ENCODE data around the gene NAT16. TPM values are rescaled to one million over a fixed set of nuclear protein-coding genes. Genes with fewer than 3 reads are reported as not detected.

Gene NAT16
- total and polyA plus RNA-seq, 2 of the 13 experiments (the other 11 are each of a cell fraction or from before 2014, with no cell fraction given): 0.04 TPM; not detected in 1

- no peak for TF ChIP-seq TFDP2 (CRISPR knock-in tag; IDR thresholded peaks at IDR 0.05)
- TF ChIP-seq GTF2F1 (IDR thresholded peaks at IDR 0.05; ENCODE audit: low read length): no peak
- TF ChIP-seq ZNF264 (CRISPR knock-in tag; IDR thresholded peaks at IDR 0.05): peak; percentile 74; the same call in 1 of the 2 replicates
- no peak for TF ChIP-seq TFDP1 (CRISPR knock-in tag; IDR thresholded peaks at IDR 0.05; ENCODE audit: borderline replicate concordance)
- no peak for TF ChIP-seq SRSF1 (optimal IDR thresholded peaks at IDR 0.05; ENCODE audit: low read depth, low read length)
- no peak for TF ChIP-seq CAMTA2 (CRISPR knock-in tag; IDR thresholded peaks at IDR 0.05; ENCODE audit: borderline replicate concordance)
- TF ChIP-seq CEBPZ (IDR thresholded peaks at IDR 0.05; ENCODE audit: low read length): no peak
- no peak for TF ChIP-seq ZBTB14 (CRISPR knock-in tag; IDR thresholded peaks at IDR 0.05)
- TF ChIP-seq FOXA3 (CRISPR knock-in tag; IDR thresholded peaks at IDR 0.05): peak; percentile 55
- TF ChIP-seq ZNF501 (CRISPR knock-in tag; IDR thresholded peaks at IDR 0.05): no peak
- TF ChIP-seq HOXA5 (CRISPR knock-in tag; IDR thresholded peaks at IDR 0.05): no peak
- 0 out of 2 replicates have a peak, but pooled peaks have one; percentile 10 for TF ChIP-seq KDM1A (CRISPR knock-in tag; IDR thresholded peaks at IDR 0.05)
- TF ChIP-seq ZNF574 (CRISPR knock-in tag; IDR thresholded peaks at IDR 0.05): no peak
- no peak for TF ChIP-seq SIN3A (IDR thresholded peaks at IDR 0.05; ENCODE audit: borderline replicate concordance, low read depth, low read length)
- no peak for TF ChIP-seq FLYWCH1 (CRISPR knock-in tag; IDR thresholded peaks at IDR 0.05)
- no peak for TF ChIP-seq ATF1 (CRISPR knock-in tag; IDR thresholded peaks at IDR 0.05)
- TF ChIP-seq ZNF691 (CRISPR knock-in tag; IDR thresholded peaks at IDR 0.05; ENCODE audit: borderline replicate concordance, low read depth): no peak
- no peak for TF ChIP-seq HBP1 (CRISPR knock-in tag; IDR thresholded peaks at IDR 0.05; ENCODE audit: low read depth)
- no peak for TF ChIP-seq ZNF274 (CRISPR knock-in tag; IDR thresholded peaks at IDR 0.05)
Measured at GRCh38 chr7:101220295-101220694, 40.2 kb upstream of the NAT16 start (continued).
